Measurements from ENCODE around the gene LPP. TPM values are rescaled to one million over a fixed set of nuclear protein-coding genes. Genes with fewer than 3 reads are reported as not detected.
A peak's percentile ranks its signal among the peaks of the same experiment; 100 is the strongest.

LPP gene
- total RNA-seq, 3 donors from 2014 or later = 262 to 816 (median 325) TPM

DNA sequence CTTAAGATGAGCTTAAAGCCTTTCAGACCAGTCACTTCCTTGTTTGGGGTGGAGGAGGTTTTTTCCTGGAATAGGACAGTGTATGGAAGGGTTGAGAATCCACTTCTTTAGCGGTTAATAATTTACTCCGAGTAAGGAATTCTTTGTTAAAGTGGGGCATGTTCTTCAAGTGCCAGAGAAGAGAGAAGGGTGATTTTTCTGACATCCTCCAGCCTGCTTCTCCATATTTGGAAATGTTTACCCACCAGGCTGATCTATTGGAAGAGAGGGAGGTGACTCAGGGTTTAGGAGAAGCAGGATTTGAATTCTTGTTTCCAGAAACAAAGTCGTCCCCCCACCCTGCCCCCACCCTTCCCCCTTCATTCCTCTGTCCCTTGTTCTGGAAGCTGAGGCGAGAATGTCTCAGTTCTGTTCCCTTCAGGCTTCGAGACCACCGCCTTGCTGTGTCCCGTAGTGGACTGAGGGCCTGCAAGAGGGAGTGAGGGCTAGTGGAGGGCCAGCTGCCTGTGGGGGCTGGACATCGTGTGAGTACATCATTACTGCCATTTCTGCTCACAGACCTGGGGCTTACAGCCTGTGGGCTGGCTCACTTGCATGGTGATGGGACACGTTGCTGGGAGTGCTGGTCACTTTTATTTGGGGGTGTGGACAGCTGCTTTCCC, 58.5 kb downstream of the LPP start:
- intact Hi-C loops (cut with DNase I, micrococcal nuclease) = loop anchor here in 1 of 2 donors (10.0 kb wide), 1 partner anchor 58 kb away; the partner anchor contains the start of gene LPP
- TF ChIP-seq, protein P1, sequence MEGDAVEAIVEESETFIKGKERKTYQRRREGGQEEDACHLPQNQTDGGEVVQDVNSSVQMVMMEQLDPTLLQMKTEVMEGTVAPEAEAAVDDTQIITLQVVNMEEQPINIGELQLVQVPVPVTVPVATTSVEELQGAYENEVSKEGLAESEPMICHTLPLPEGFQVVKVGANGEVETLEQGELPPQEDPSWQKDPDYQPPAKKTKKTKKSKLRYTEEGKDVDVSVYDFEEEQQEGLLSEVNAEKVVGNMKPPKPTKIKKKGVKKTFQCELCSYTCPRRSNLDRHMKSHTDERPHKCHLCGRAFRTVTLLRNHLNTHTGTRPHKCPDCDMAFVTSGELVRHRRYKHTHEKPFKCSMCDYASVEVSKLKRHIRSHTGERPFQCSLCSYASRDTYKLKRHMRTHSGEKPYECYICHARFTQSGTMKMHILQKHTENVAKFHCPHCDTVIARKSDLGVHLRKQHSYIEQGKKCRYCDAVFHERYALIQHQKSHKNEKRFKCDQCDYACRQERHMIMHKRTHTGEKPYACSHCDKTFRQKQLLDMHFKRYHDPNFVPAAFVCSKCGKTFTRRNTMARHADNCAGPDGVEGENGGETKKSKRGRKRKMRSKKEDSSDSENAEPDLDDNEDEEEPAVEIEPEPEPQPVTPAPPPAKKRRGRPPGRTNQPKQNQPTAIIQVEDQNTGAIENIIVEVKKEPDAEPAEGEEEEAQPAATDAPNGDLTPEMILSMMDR (IDR thresholded peaks at IDR 0.05) = no peak
- no peaks in the 10 kb centered on the region for H3K36me3 ChIP-seq (ENCODE audit: low read depth)
- ATAC-seq (peak; percentile 78), DNase-seq (peak in 1 of 3 donors; percentile 55)
- H3K9me3 ChIP-seq = no peaks in the 10 kb centered on the region
- H3K4me1 ChIP-seq (ENCODE audit: low read depth) = peaks cover 29% of the 10 kb centered on the region
- H3K4me3 ChIP-seq = no peak overlapping the region

DNA sequence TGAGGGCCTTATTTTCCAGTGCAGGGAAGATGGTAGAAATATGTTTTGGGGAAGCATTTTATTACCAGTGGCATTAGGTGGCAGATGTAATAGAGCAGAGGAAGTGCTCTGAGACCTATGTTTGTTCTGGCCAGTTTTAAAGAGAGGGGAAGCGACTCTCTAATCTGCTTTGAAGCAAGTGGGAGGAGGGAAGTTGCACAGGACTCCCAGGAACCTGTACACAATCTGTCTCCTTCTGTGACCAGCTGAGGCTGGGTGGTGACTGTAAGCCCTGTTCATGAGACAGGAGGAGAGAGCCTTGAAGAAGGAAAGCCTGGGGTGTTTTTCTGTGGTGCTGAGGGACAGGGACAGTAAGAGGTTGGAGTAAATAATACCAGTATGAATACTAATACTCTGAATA, 60.5 kb downstream of the LPP start:
- Histone ChIP-seq H3K36me3 (ENCODE audit: low read depth) (no peaks in the 10 kb centered on the region), H3K4me3 (no peak overlapping the region), H3K4me1 (ENCODE audit: low read depth) (peaks cover 45% of the 10 kb centered on the region), H3K9me3 (no peaks in the 10 kb centered on the region)
- TF ChIP-seq, protein P1 (IDR thresholded peaks at IDR 0.05) = no peak
- DNase-seq (no peak), ATAC-seq (peak; percentile 24)
- intact Hi-C loops (cut with DNase I, micrococcal nuclease) = loop anchor here in 1 of 2 donors (10.0 kb wide), 1 partner anchor 60 kb away; the partner anchor contains the start of gene LPP

DNA sequence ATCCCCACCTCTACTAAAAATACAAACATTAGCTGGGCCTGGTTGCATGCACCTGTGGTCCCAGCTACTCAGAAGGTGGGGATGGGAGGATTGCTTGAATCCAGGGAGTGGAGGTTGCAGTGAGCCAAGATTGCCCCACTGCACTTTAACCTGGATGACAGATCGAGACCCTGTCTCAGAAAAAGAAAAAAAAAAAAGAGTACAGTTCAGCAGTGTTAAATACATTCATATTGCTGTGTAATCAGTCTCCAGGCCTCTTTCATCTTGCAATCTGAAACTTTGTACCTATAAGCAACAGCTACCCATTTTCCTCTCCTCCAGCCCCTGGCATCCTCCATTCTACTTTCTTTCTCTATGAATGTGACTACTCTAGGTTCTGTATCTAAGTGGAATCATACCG, 61.2 kb downstream of the LPP start:
- TF ChIP-seq, protein P1 (IDR thresholded peaks at IDR 0.05) = no peak
- intact Hi-C loops (cut with DNase I, micrococcal nuclease) = loop anchor here in 1 of 2 donors (10.0 kb wide), 1 partner anchor 60 kb away; the partner anchor contains the start of gene LPP
- Histone ChIP-seq H3K9me3 (no peaks in the 10 kb centered on the region), H3K4me1 (ENCODE audit: low read depth) (peaks cover 45% of the 10 kb centered on the region), H3K4me3 (no peak overlapping the region), H3K36me3 (ENCODE audit: low read depth) (no peaks in the 10 kb centered on the region)
- no peak for ATAC-seq
- DNase-seq = no peak

DNA sequence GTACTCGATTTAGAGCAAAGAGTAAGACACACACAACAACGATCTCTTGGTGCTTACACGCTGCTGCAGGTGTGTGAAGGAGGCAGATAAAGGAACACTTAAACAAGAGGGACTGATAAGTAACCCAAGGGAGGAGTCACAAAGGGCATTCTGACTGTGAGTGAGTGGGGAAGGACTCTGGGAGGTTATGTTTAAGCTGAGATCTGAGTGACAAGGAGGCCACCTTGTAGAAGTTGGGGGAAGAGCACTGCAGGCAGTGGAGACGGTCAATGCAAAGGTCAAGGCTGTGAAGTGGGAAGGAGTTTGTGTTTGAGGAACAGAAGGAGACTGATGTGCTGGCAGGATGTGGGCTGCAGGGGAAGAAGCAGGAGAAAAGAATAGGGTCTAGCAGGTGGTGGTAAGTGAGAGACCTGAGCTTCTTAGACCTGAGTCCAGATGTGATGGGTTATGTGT, 63.1 kb downstream of the LPP start:
- TF ChIP-seq, protein P1 (IDR thresholded peaks at IDR 0.05) = no peak
- intact Hi-C loops (cut with DNase I, micrococcal nuclease) = loop anchor here in 1 of 2 donors (10.0 kb wide), 1 partner anchor 62 kb away; the partner anchor contains the start of gene LPP
- Histone ChIP-seq H3K4me1 (ENCODE audit: low read depth) (peaks cover 40% of the 10 kb centered on the region), H3K36me3 (ENCODE audit: low read depth) (no peaks in the 10 kb centered on the region), H3K9me3 (no peaks in the 10 kb centered on the region), H3K4me3 (no peak overlapping the region)
- no peak for DNase-seq
- peak; percentile 50 for ATAC-seq

DNA sequence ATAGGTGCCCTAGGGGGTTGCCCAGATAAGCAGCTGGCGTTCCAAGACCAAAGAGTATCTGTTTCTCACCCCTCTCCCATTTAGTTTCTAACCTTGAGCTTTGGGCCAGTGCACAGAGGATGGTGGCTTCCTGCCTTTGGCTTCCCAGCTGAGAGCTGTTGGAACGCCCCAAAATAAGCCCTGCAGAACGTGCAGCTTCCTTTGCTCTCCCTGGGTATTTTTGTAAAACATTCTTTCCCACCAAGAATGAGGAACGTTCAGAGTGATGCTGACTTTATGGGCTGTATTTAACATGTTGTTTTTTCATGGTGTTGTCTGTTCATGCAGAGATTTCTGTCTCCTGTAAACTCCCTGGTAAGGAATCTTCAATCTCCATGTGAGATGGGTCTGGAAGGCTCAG, 63.8 kb downstream of the LPP start:
- ATAC-seq (no peak), DNase-seq (no peak)
- Histone ChIP-seq H3K4me3 (no peak overlapping the region), H3K9me3 (no peaks in the 10 kb centered on the region), H3K36me3 (ENCODE audit: low read depth) (no peaks in the 10 kb centered on the region), H3K4me1 (ENCODE audit: low read depth) (peaks cover 40% of the 10 kb centered on the region)
- TF ChIP-seq, protein P1 (IDR thresholded peaks at IDR 0.05) = no peak
- intact Hi-C loops (cut with DNase I, micrococcal nuclease) = loop anchor here in 1 of 2 donors (10.0 kb wide), 1 partner anchor 63 kb away; the partner anchor contains the start of gene LPP
